OCI-LY1 (cell line): ENCODE data around the gene PRMT7.

Experiments used
- H2AFZ ChIP-seq: fragments of 200-600 bp; sonication (generic), shearing (Covaris generic); 2 replicates; pipeline ENCODE4 v1.6.0; 2014; ENCODE audit warnings: antibody characterized with exemption, mild to moderate bottlenecking, low read length
- H3F3A ChIP-seq: fragments of 200-600 bp; sonication (generic), shearing (Covaris generic); 2 replicates; pipeline ENCODE4 v1.6.0; 2014; ENCODE audit warnings: mild to moderate bottlenecking, antibody characterized with exemption, low read length, moderate library complexity; ENCODE audit not compliant: insufficient read depth
- H3K27ac ChIP-seq: fragments of 200-600 bp; sonication (generic); 2 replicates; pipeline ENCODE4 v1.5.1; 2014; ENCODE audit warnings: low read length, mixed run types, mild to moderate bottlenecking, low read depth; ENCODE audit not compliant: poor library complexity, severe bottlenecking
- H3K27me3 ChIP-seq: fragments of 200-600 bp; sonication (generic); 2 replicates; pipeline ENCODE4 v1.6.0; 2014; ENCODE audit warnings: antibody characterized with exemption, mild to moderate bottlenecking, low read length, moderate library complexity; ENCODE audit not compliant: insufficient read depth
- H3K36me3 ChIP-seq: fragments of 200-600 bp; sonication (generic); 2 replicates; pipeline ENCODE4 v1.6.1; 2014; ENCODE audit warnings: mild to moderate bottlenecking, antibody characterized with exemption, low read length, moderate library complexity, mixed read lengths; ENCODE audit not compliant: insufficient read depth
- H3K4me1 ChIP-seq: fragments of 200-600 bp; sonication (generic); 2 replicates; pipeline ENCODE4 v1.5.1; 2014; ENCODE audit warnings: mild to moderate bottlenecking, low read length, moderate library complexity; ENCODE audit not compliant: insufficient read depth, severe bottlenecking
- H3K4me2 ChIP-seq: fragments of 200-600 bp; sonication (generic), shearing (Covaris generic); 2 replicates; pipeline ENCODE4 v1.6.1; 2014; ENCODE audit warnings: low read length
- H3K4me3 ChIP-seq: fragments of 200-600 bp; sonication (generic); 2 replicates; pipeline ENCODE4 v1.5.1; 2014; ENCODE audit warnings: low read length, low read depth, mild to moderate bottlenecking, mixed read lengths; ENCODE audit not compliant: poor library complexity, severe bottlenecking
- H3K79me2 ChIP-seq: fragments of 200-600 bp; shearing (Covaris generic); 2 replicates; pipeline ENCODE4 v1.6.1; 2016; ENCODE audit warnings: mixed run types, low read length, mixed read lengths; ENCODE audit not compliant: insufficient read depth
- H3K9ac ChIP-seq: fragments of 200-600 bp; sonication (generic), shearing (Covaris generic); 2 replicates; pipeline ENCODE4 v1.6.1; 2014; ENCODE audit warnings: mild to moderate bottlenecking, low read length, mixed read lengths
- H3K9me2 ChIP-seq: fragments of 200-600 bp; sonication (generic), shearing (Covaris generic); 2 replicates; pipeline ENCODE4 v1.6.1; 2014; ENCODE audit warnings: low read depth, mild to moderate bottlenecking, low read length, mixed read lengths
- H3K9me3 ChIP-seq: fragments of 200-600 bp; shearing (Covaris generic); 2 replicates; pipeline ENCODE4 v1.6.1; 2014; ENCODE audit warnings: low read length, mixed read lengths
- H4K20me1 ChIP-seq: fragments of 200-600 bp; sonication (generic), shearing (Covaris generic); 2 replicates; pipeline ENCODE4 v1.6.0; 2016; ENCODE audit warnings: mild to moderate bottlenecking, low read length; ENCODE audit not compliant: insufficient read depth
- CTCF ChIP-seq: fragments of 200-600 bp; sonication (generic), shearing (Covaris generic); IDR thresholded peaks from 2 replicates; pipeline ENCODE4 v1.5.1; 2017; ENCODE audit warnings: mild to moderate bottlenecking, antibody characterized with exemption, low read length, moderate library complexity, mixed read lengths
- EZH2 ChIP-seq: fragments of 200-600 bp; sonication (generic), shearing (Covaris generic); IDR thresholded peaks from 2 replicates; pipeline ENCODE4 v1.8.0; 2017; ENCODE audit warnings: borderline replicate concordance, mixed run types, mild to moderate bottlenecking, antibody characterized with exemption, low read length, moderate library complexity, mixed read lengths

The PRMT7 gene

GRCh38 chr16:68380348-68380670 is 69.5 kb downstream of the PRMT7 start:
- H3K4me2 ChIP-seq, result no peak overlapping the region
- no peak overlapping the region for H3K27ac ChIP-seq
- no peak overlapping the region for H3K4me3 ChIP-seq
- H3K79me2 ChIP-seq, result no peaks in the 10 kb centered on the region
- H3K36me3 ChIP-seq, result no peaks in the 10 kb centered on the region
- no peak overlapping the region for H3K9ac ChIP-seq
- H3F3A ChIP-seq, result no peaks in the 10 kb centered on the region
- H3K4me1 ChIP-seq, result peaks cover 14% of the 10 kb centered on the region
- no peaks in the 10 kb centered on the region for H4K20me1 ChIP-seq
- H3K9me2 ChIP-seq, result no peaks in the 10 kb centered on the region
- no peaks in the 10 kb centered on the region for H3K9me3 ChIP-seq
- TF ChIP-seq EZH2, result no peak
- no peak for TF ChIP-seq CTCF
- no peaks in the 10 kb centered on the region for H3K27me3 ChIP-seq
- no peak overlapping the region for H2AFZ ChIP-seq

- Histone ChIP-seq H3K27ac (no peak overlapping the region), H3K4me3 (no peak overlapping the region), H4K20me1 (no peaks in the 10 kb centered on the region), H3K9me3 (no peaks in the 10 kb centered on the region), H3K9ac (no peak overlapping the region), H3K4me1 (peaks cover 14% of the 10 kb centered on the region), H3K79me2 (no peaks in the 10 kb centered on the region), H3K4me2 (no peak overlapping the region), H3K9me2 (no peaks in the 10 kb centered on the region), H2AFZ (no peak overlapping the region), H3K27me3 (no peaks in the 10 kb centered on the region), H3K36me3 (no peaks in the 10 kb centered on the region), H3F3A (no peaks in the 10 kb centered on the region)
- TF ChIP-seq EZH2, result no peak
- no peak for TF ChIP-seq CTCF
These were observed 70.0 kb downstream of the PRMT7 start for GRCh38 chr16:68380676-68381362.

GRCh38 chr16:68381363-68381724 is 70.5 kb downstream of the PRMT7 start:
- Histone ChIP-seq H3K4me1 (peaks cover 14% of the 10 kb centered on the region), H3K27ac (no peak overlapping the region), H3F3A (no peaks in the 10 kb centered on the region), H4K20me1 (no peaks in the 10 kb centered on the region), H2AFZ (no peak overlapping the region), H3K36me3 (no peaks in the 10 kb centered on the region), H3K9me2 (no peaks in the 10 kb centered on the region), H3K27me3 (no peaks in the 10 kb centered on the region), H3K9me3 (no peaks in the 10 kb centered on the region), H3K4me2 (no peak overlapping the region), H3K4me3 (no peak overlapping the region), H3K79me2 (no peaks in the 10 kb centered on the region), H3K9ac (no peak overlapping the region)
- TF ChIP-seq EZH2 (no peak), CTCF (no peak)
